Activated gamma-delta T cell (primary cell): Measurements from ENCODE around the gene LLPH.

Experiments
- DNase-seq: peaks from one replicate; lab custom pipeline; 2025; lab: John Stamatoyannopoulos, UW

LLPH gene

DNA sequence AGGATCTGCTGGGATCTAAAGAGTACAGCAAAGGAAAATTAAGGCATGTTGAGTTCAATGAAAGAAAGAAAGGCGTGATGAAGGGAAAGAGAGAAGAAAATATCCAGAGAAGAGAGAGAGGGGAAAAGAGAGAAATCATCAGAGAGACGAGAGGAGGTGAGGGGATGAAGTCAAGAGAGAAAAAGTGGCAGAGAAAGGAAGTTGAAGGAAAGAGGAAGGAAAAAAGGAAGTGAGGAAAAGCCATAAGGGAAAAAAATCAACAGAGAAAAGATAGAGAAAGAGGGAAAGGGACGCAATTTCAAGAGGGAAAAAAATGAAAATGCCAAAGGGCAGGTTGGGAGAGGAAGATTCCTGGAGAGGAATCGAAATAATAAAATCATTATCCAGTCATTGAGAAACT lies 40.4 kb downstream of the LLPH start:
- DNase-seq, result no peak

DNA sequence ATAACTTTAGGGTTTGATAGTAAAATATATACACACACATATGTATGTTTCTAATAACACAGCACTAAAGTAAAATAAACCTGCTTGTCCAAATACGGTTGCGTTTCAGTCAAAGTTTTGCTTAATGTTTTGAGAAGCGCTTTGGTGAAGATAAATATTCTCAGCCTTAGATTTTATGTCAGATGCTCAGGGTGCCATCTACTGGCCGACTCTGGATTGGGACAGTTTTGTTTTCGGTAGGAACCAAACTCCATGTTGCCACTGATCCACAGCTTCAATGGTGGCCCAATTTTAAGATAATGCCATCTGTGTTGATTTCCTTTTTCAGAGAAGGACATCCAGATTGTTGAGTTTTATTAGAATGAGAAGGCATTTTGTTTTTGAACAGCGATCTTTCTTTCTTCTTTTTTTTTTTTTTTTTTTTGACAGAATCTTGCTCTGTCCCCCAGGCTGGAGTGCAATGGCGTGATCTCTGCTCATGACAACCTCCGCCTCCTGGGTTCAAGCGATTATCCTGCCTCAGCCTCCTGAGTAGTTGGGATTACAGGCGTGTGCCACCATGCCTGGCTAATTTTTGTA lies 43.1 kb downstream of the LLPH start:
- no peak for DNase-seq

DNA sequence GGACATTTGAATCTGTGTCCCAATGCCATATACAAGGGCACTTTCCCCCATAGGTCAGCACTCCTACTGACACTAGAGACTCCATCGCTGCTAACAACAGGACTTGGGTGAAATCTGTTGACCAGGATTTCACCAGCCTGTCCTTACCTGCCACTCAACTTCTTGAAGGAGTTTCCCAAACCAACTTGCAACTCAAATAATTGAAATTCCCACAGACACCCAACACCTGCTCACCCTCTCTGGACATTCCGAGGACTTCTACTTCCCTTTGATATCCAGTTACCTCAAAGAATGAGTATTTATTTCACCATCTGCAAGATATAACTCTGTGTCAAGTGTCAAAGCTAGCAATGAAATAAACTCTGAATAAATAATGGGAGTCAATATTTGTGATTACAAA lies 44.6 kb downstream of the LLPH start:
- no peak for DNase-seq

DNA sequence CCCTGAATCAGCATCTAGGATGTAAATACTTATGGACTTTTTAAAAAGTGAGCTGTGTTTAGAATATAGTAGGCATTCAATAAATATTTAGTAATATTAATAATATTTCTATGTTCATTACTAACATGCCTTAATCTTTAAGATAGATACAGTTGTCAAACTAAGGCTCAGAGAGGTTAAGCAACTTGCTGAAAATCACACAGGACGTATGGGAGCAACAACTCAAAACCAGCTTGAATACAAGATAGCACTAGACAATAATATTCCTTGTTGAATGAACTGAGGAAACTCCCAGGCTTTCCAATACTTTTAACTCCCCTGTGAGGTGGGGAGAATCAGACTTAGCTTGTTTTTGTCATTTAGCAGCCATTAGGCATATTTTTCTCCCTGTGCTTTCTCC lies 45.3 kb downstream of the LLPH start:
- DNase-seq, result no peak

DNA sequence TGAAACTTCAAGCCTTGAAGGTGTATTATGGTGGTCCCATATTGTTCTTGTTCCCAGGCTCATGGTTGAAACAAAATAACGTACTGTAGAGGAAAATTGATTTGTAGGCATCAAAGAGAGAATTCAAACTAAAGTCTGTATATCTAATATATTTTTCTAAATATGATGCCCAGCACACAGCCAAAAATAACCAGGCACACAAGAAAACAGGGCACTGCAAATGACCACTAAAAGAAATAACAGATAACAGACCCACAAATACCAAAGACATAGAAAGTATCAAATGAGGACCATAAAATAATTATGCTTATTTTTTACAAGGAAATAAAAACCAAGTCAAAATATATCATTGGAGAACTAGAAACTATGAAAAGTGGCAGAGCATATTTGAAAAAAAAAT lies 46.8 kb downstream of the LLPH start:
- no peak for DNase-seq

DNA sequence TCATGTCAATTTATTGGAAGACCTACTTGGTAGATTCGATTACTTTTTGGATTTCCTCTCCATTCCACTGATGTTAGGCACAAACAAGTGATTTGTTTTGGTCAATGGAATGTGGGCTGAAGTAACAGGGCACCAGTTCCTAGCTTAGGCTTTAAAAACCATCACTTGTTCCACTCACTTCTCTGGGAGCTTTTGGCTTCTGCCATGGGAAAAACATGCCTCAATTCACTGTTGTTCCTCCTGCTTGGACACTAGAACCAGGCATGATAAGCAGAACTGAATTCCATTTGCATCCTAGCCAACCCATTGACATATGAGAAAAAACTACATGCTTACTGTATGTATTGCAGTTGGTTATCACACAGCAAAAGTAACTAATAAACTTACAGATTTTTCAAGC lies 47.8 kb downstream of the LLPH start:
- no peak for DNase-seq

DNA sequence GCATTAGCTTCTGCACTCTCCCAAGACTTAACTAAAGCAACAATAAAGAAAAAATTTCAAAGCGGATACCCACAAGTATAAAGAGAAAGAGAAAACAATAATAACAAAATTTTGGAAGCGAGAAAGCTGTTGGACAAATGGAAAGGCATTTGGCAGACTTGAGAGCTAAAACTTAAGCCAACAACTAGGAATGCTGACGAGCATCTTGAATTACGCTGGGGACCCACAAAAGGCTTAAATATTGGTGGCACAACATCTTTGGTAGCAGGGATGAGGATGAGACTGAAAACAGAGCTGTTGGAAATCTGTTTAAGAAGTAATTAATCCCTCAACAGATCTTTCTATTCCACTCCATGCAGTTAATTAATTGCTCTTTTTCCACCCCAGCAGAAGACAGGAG lies 49.8 kb downstream of the LLPH start:
- DNase-seq, result no peak

DNA sequence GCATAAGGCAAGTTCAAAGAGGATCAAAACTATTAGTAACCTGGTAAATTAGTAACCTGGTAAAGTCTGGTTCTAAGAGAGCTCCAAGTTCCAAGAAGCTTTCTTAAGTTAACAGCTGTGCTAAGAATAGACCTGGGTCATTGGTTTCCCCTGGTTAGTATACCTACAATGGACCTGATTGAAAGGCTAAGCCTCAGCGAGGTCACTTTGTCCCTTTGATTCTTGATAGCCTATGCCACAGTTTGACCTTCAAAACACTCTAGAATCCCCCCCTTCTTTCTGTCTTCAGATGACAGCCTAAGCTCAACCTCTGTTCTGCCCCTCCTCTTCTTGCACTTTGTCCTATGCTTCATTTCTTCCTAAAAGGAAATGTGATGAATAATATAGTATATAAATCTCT lies 53.0 kb downstream of the LLPH start:
- no peak for DNase-seq

DNA sequence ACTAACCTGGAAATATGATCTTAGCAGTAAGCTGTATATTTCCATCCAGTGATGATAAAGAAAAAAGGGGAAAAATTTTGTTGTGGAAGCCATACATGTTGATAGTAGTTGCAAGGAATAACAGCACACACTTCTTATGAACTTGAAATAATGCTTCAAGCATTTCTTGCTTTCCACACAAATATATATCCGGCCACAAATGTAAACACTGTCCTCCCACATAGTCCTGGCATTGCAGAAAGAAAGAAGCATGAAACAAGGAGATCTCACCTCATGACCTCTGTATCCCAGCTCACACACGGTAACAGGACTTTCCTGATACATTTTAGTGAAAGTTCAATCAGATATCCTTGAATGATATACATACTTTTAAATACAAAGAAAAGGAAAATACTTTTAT lies 56.0 kb downstream of the LLPH start:
- DNase-seq, result no peak

DNA sequence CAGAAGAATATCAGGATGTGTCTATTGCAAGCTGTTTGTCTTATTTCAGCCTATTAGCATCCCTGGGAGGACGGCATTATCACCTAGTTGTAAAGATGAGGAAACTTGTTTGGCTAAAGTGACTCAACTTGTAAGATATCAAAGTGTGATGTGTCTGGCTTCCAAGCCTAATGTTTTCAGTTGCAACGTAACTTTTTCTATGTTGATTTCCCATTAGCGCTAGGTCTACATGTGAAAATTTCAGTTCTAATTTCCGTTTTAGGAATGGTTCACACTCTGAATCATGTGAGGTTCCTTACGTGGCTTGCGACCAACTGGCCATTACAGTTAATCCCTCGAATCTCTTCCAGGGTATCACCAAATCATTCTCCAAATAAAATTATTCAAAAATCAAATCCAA lies 58.0 kb downstream of the LLPH start:
- no peak for DNase-seq

DNA sequence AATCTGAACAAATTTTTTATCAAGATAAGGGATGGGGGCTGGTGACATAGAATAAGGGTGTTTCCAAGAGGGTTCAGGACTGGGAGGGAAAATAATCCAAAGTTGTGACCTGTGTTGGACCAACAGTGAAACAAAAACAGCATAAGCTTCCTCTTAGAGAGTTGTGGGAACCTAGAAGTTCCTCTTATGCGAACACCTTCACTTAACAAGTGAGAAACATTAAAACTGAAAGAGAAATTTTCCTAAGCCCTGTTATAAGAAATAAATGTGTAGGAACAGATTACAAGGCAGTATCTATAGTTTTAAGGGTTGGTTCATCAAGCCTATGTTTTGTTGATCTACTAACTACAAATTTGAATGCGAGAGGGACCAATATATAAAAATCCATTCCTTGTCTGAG lies 58.4 kb downstream of the LLPH start:
- DNase-seq, result no peak

DNA sequence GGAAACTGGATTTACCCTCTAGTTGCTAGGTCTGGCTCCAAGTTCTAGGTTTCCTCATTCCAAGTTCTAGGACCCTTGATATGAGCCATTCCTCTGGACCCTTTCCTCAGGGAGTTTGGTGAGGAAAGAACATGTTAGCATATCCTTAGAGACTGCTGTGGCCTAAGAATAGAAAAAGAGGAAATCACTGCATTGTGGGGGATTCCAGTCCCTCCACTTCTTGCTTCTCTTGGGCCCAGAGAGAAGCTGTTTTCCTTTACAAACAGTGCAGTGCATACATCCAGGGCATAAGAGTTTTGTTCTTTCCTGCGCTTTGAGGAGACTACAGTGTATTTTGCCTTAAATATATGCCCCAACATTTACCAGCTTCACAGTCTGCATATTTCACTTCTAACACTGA lies 59.0 kb downstream of the LLPH start:
- DNase-seq, result no peak

DNA sequence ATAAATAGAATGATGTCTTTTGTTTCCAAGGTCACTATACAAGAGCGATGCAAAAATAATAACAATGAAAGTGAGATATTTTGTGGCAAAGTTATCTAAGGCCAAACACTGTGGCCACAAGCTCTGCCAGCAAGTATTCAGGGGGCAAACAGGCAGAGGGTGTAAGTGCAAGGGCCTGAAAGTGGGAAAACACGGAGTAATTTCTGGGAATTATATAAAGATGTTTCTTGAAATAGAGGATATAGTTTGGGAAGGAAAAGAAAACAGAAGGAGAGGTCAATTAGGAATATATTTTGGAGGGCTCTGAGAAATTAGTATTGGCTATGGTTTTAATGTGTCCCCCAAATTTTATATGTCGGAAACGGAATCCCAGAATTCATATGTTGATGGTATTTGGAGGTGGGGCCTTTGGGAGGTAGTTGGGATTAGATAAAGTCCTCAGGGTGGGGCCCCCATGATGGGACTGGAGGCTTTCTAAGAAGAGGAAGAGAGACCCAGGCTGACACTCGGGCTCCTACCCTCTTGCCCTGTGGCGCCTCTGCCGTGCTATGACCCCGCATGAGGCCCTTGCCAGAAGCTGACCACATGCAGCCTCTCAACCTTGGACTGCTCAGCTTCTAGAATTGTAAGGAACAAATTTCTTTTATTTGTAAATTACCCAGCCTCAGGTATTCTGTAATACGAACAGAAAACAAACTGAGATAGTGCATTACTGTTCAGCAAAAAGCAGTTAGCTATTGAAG lies 60.0 kb downstream of the LLPH start:
- DNase-seq, result no peak

DNA sequence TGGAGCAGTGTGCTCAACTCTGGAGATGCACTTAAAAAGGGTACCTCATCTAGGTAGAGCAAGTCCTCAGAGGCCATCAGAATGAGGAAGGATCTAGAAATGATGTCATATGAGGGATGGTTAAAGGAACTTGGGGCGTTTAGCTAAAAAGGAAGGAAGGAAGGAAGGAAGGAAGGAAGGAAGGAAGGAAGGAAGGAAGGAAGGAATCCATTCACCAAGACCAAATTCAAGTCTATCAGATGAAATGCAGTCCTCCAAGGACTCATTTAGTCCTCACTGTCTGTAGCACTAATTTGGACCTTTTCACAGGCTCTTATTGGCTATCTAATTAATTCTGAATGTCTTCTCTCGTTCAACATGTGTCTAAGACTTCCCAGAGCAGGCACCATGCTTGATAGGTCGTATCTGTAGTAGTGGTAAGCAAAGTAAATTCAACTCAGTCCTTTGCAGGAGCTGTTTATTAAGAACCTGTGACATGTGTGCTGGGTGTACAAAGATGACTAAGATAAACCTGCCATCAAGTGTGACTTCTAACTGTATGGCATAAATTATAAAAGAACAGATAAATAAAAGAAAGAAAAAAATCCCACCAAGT lies 63.5 kb downstream of the LLPH start:
- DNase-seq, result no peak
